MM.1S (cell line): Measurements from ENCODE around the gene MKLN1.

Experiments used
- CTCF ChIP-seq: fragments of 300-600 bp; sonication (generic); IDR thresholded peaks from 2 replicates; pipeline ENCODE4 v1.5.1; 2016; ENCODE audit warnings: antibody characterized with exemption, low read length, mixed read lengths
- EZH2 ChIP-seq: fragments of 300-600 bp; sonication (generic); optimal IDR thresholded peaks from 2 replicates; pipeline ENCODE3; 2017; ENCODE audit warnings: low read depth, mild to moderate bottlenecking, antibody characterized with exemption, low read length, mixed read lengths

- TF ChIP-seq CTCF, result no peak
- TF ChIP-seq EZH2, result no peak
Observed at GRCh38 chr7:131462059-131462458, 134.4 kb downstream of the MKLN1 start.
